Breast epithelium (tissue), 3 donors: ENCODE measurements around the gene TEC.

ENCODE experiments used
- CTCF ChIP-seq, 3 donors: fragments of 450-650 bp; IDR thresholded peaks; one replicate each; pipeline ENCODE4 v1.5.1; 2016 to 2017; ENCODE audit warnings: antibody characterized with exemption in 3 of 3, mild to moderate bottlenecking in 3 of 3, moderate library complexity in 3 of 3
- POLR2AphosphoS5 ChIP-seq, 3 donors: sonication (generic); formaldehyde crosslinking; IDR thresholded peaks; one replicate each; pipeline ENCODE4 v1.6.1; 2017; ENCODE audit warnings: antibody characterized with exemption in 3 of 3

DNA sequence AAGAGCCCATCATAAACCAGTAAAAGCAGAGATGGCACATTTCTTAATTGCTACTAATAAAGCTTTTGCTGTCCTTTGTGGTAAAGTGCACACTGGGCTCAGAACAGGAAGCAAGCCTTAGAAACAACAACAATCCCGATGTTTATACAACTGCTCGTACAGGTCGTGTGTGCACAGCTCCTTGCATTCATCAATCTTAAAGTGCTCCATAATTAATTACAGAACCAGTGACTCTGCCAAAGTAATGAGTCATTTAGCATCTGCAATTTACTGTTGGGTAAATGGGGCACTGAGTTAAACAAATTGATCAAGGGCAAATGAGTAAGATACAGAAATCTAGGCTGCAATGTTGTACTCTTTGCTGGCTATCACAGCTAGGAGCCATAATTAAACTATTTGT is 74.3 kb downstream of the TEC start:
- TF ChIP-seq CTCF (IDR thresholded peaks at IDR 0.05) (no peak), POLR2AphosphoS5 (IDR thresholded peaks at IDR 0.05) (no peak)
